SK-N-SH (cell line): ENCODE results near the gene KCNQ4. TPM values are rescaled to one million over a fixed set of nuclear protein-coding genes. Genes with fewer than 3 reads are reported as not detected.

Experiments
- CTCF ChIA-PET: fragments of 300-600, 350-600 bp; formaldehyde crosslinking; extraction: SDS; loops from one replicate; lab custom pipeline; 2021; lab: Yijun Ruan, JAX
- POLR2A ChIA-PET: fragments of 350-600 bp; sonication (Branson Sonifier 250); formaldehyde crosslinking; extraction: SDS; loops from one replicate; lab custom pipeline; 2020; ENCODE audit warnings: antibody characterized with exemption, inconsistent platforms; lab: Yijun Ruan, JAX
- DNase-seq: peaks from one replicate; pipeline ENCODE4 v3.0.0; 2012
- H2AFZ ChIP-seq: fragments of 200-600 bp; sonication (generic); 2 replicates; pipeline ENCODE4 v1.8.1; 2016; ENCODE audit warnings: antibody characterized with exemption, mild to moderate bottlenecking, low read depth
- H3F3A ChIP-seq: fragments of 200-600 bp; sonication (generic); replicated peaks from 2 replicates; pipeline ENCODE3; 2016; ENCODE audit warnings: antibody characterized with exemption, mild to moderate bottlenecking; ENCODE audit not compliant: insufficient read depth
- H3K27ac ChIP-seq, 2 experiments: fragments of 200-500 bp in 1 of 2; fragments of 200-600 bp in 1 of 2; sonication (Bioruptor generic) in 1 of 2; sonication (generic), shearing (Covaris generic) in 1 of 2; 2 replicates each; pipeline versions ENCODE4 v1.5.1 to v1.6.1; 2014 to 2016; ENCODE audit warnings: low read depth in 2 of 2, inconsistent platforms in 1 of 2, low read length in 1 of 2, mild to moderate bottlenecking in 1 of 2, mixed read lengths in 1 of 2
- H3K27me3 ChIP-seq: fragments of 200-600 bp; sonication (generic), shearing (Covaris generic); 2 replicates; pipeline ENCODE4 v1.6.1; 2016; ENCODE audit warnings: mixed run types; ENCODE audit not compliant: insufficient read depth
- H3K36me3 ChIP-seq, 2 experiments: fragments of 200-500 bp in 1 of 2; fragments of 200-600 bp in 1 of 2; sonication (Bioruptor generic) in 1 of 2; sonication (generic) in 1 of 2; replicated peaks in 1 of 2; 2 replicates each; pipeline versions ENCODE3 to v1.5.1; 2014 to 2016; ENCODE audit warnings: low read length in 1 of 2, mild to moderate bottlenecking in 1 of 2; ENCODE audit not compliant: insufficient read depth in 2 of 2, control insufficient read depth in 1 of 2
- H3K4me1 ChIP-seq, 2 experiments: fragments of 200-500 bp in 1 of 2; fragments of 200-600 bp in 1 of 2; sonication (Bioruptor generic) in 1 of 2; sonication (generic), shearing (Covaris generic) in 1 of 2; 2 replicates each; pipeline versions ENCODE4 v1.5.1 to v1.6.1; 2014 to 2016; ENCODE audit warnings: low read depth in 1 of 2, low read length in 1 of 2, mixed run types in 1 of 2; ENCODE audit not compliant: insufficient read depth in 2 of 2, control insufficient read depth in 1 of 2
- H3K4me2 ChIP-seq: fragments of 200-600 bp; sonication (generic), shearing (Covaris generic); 2 replicates; pipeline ENCODE4 v1.6.1; 2017; ENCODE audit warnings: mixed run types
- H3K4me3 ChIP-seq, 2 experiments: fragments of 200-500 bp in 1 of 2; fragments of 200-600 bp in 1 of 2; sonication (Bioruptor generic) in 1 of 2; sonication (generic), shearing (Covaris generic) in 1 of 2; 2 replicates each; pipeline versions ENCODE4 v1.5.1 to v1.8.1; 2014 to 2016; ENCODE audit warnings: low read depth in 2 of 2, inconsistent platforms in 1 of 2, low read length in 1 of 2, mild to moderate bottlenecking in 1 of 2, mixed read lengths in 1 of 2, moderate library complexity in 1 of 2
- H3K79me2 ChIP-seq: fragments of 200-600 bp; sonication (generic); 2 replicates; pipeline ENCODE4 v1.8.1; 2017; ENCODE audit warnings: mild to moderate bottlenecking; ENCODE audit not compliant: insufficient read depth
- H3K9ac ChIP-seq: fragments of 200-600 bp; sonication (generic); 2 replicates; pipeline ENCODE4 v1.6.1; 2017; ENCODE audit warnings: mixed run types
- H3K9me2 ChIP-seq: fragments of 200-600 bp; sonication (generic); 2 replicates; pipeline ENCODE4 v1.6.1; 2017; ENCODE audit warnings: mixed run types
- H3K9me3 ChIP-seq: fragments of 200-600 bp; sonication (generic); 2 replicates; pipeline ENCODE4 v1.6.1; 2017; ENCODE audit warnings: mixed run types, mild to moderate bottlenecking, moderate library complexity
- H4K20me1 ChIP-seq: fragments of 200-600 bp; sonication (generic); 2 replicates; pipeline ENCODE4 v1.6.1; 2017; ENCODE audit warnings: mild to moderate bottlenecking, mixed run types; ENCODE audit not compliant: insufficient read depth
- CHD2 ChIP-seq: fragments of 150-350 bp; IDR thresholded peaks from 2 replicates; pipeline ENCODE4 v1.6.1; 2018; ENCODE audit warnings: low read length; ENCODE audit not compliant: partially characterized antibody
- EZH2phosphoT487 ChIP-seq: fragments of 200-600 bp; sonication (generic); IDR thresholded peaks from 2 replicates; pipeline ENCODE4 v1.6.1; 2017; ENCODE audit warnings: low read depth, mixed run types, mild to moderate bottlenecking, antibody characterized with exemption, moderate library complexity, borderline replicate concordance
- GABPA ChIP-seq: IDR thresholded peaks from 2 replicates; pipeline ENCODE4 v1.4.0; 2012; ENCODE audit warnings: low read depth, mild to moderate bottlenecking
- RFX5 ChIP-seq: IDR thresholded peaks from 2 replicates; pipeline ENCODE4 v1.6.1; 2012; ENCODE audit warnings: mild to moderate bottlenecking, improper control_type of control experiment, low read length
- SIN3A ChIP-seq: IDR thresholded peaks from 2 replicates; pipeline ENCODE4 v1.6.1; 2012; ENCODE audit warnings: low read depth, mild to moderate bottlenecking, low read length, moderate library complexity, borderline replicate concordance
- TEAD4 ChIP-seq: IDR thresholded peaks from 2 replicates; pipeline ENCODE4 v1.4.0; 2012; ENCODE audit warnings: mild to moderate bottlenecking, borderline replicate concordance; ENCODE audit not compliant: insufficient read depth
- USF1 ChIP-seq: IDR thresholded peaks from 2 replicates; pipeline ENCODE4 v1.4.0; 2012; ENCODE audit warnings: low read depth, borderline replicate concordance
- YY1 ChIP-seq: IDR thresholded peaks from 2 replicates; pipeline ENCODE4 v1.4.0; 2012; ENCODE audit warnings: low read depth, mild to moderate bottlenecking
- ZBTB33 ChIP-seq: IDR thresholded peaks from 2 replicates; pipeline ENCODE4 v1.4.0; 2012; ENCODE audit warnings: low read depth, borderline replicate concordance
- WGBS: methylation state at CpG from one replicate; pipeline ENCODE4 v1.1.6; 2017; ENCODE audit warnings: low lambda C conversion rate; 5-methylcytosine and 5-hydroxymethylcytosine counted together
- polyA plus RNA-seq, 3 experiments: library from polyadenylated mRNA; depleted of rRNA; stranded (reverse); fragments of >200 nt; gene quantifications; 2 replicates each; pipeline ENCODE4 v1.2.3, GENCODE V29; 2012

Gene KCNQ4
- polyA plus RNA-seq, 1 of the 3 experiments (the other 2 are of a cell fraction) = 0.15 TPM

GRCh38 chr1:40755067-40755466 is 28.5 kb upstream of the KCNQ4 start (continued):
- TF ChIP-seq EZH2phosphoT487 = no peak
- no peak for TF ChIP-seq USF1
- no peak for TF ChIP-seq SIN3A
- TF ChIP-seq TEAD4 = no peak

GRCh38 chr1:40756523-40756922 is 27.1 kb upstream of the KCNQ4 start:
- H4K20me1 ChIP-seq = no peaks in the 10 kb centered on the region
- 98% methylated on average over 3 of the region's 3 CpGs for WGBS
- POLR2A ChIA-PET = no interaction called here

More at GRCh38 chr1:40756523-40756922, 27.1 kb upstream of the KCNQ4 start:
- Histone ChIP-seq H3K9me2 (no peaks in the 10 kb centered on the region), H3K9ac (no peak overlapping the region), H3K4me3 (no peak overlapping the region), H3K9me3 (no peaks in the 10 kb centered on the region)
- TF ChIP-seq SIN3A (no peak), EZH2phosphoT487 (no peak), GABPA (no peak), RFX5 (no peak), YY1 (no peak), CHD2 (no peak), ZBTB33 (no peak), USF1 (no peak)
- TF ChIP-seq, all 33 proteins: peak for 0
- no peak overlapping the region for H3K27ac ChIP-seq
- H3K4me1 ChIP-seq = no peaks in the 10 kb centered on the region
- no peak overlapping the region for H2AFZ ChIP-seq
- no peaks in the 10 kb centered on the region for H3K79me2 ChIP-seq
- no peak overlapping the region for H3K4me2 ChIP-seq
- DNase-seq = no peak
- no peaks in the 10 kb centered on the region for H3F3A ChIP-seq
- CTCF ChIA-PET = interaction anchor here (0.6 to 2.7 kb wide), 7 partner anchors 9 to 195 kb away, joined by 3 to 16 read pairs (median 4); no protein-coding TSS in a partner anchor
- H3K36me3 ChIP-seq = peaks cover 59 to 86% of the 10 kb centered on the region in 2 experiments
- H3K27me3 ChIP-seq = no peaks in the 10 kb centered on the region
